OCI-M1 (cell line): ENCODE measurements around the gene MMGT1.

Experiments
- DNase-seq: peaks from one replicate; lab custom pipeline; 2025; lab: John Stamatoyannopoulos, UW

The MMGT1 gene

GRCh38 chrX:135973548-135974278, at the start of gene MMGT1:
TSS of gene MMGT1 (minus strand) at chrX:135973988. CDS start at chrX:135973675, 313 bp downstream.
- peak; percentile 89 for DNase-seq

GRCh38 chrX:136021903-136022302, 48.1 kb upstream of the MMGT1 start:
- DNase-seq: no peak

- no peak for DNase-seq
These were observed 47.4 kb upstream of the MMGT1 start for GRCh38 chrX:136021160-136021559.

- no peak for DNase-seq
These were observed 45.4 kb upstream of the MMGT1 start for GRCh38 chrX:136019226-136019625.

GRCh38 chrX:136016881-136017280, 43.1 kb upstream of the MMGT1 start:
- DNase-seq: no peak

GRCh38 chrX:136015016-136015415, 41.2 kb upstream of the MMGT1 start:
- no peak for DNase-seq

GRCh38 chrX:135988245-135988644, 14.5 kb upstream of the MMGT1 start:
- no peak for DNase-seq

GRCh38 chrX:135985973-135986310, 12.2 kb upstream of the MMGT1 start:
- DNase-seq: no peak

GRCh38 chrX:135985157-135985972, 11.6 kb upstream of the MMGT1 start, which contains the start of gene SLC9A6:
TSS of gene SLC9A6 (plus strand) at chrX:135985435. CDS start at chrX:135985659, 224 bp downstream.
- DNase-seq: peak; percentile 84

GRCh38 chrX:135984791-135985156, 11.0 kb upstream of the MMGT1 start:
- DNase-seq: no peak

GRCh38 chrX:135984256-135984655, 10.5 kb upstream of the MMGT1 start:
- no peak for DNase-seq

- DNase-seq: no peak
These were observed 9.1 kb upstream of the MMGT1 start for GRCh38 chrX:135982860-135983259.

- DNase-seq: peak; percentile 33
These were observed 7.9 kb upstream of the MMGT1 start for GRCh38 chrX:135981668-135982067.

- no peak for DNase-seq
These were observed 7.2 kb upstream of the MMGT1 start for GRCh38 chrX:135981010-135981409.

GRCh38 chrX:135977611-135978010, 3.8 kb upstream of the MMGT1 start:
- DNase-seq: no peak

- DNase-seq: no peak
These were observed 1.6 kb upstream of the MMGT1 start for GRCh38 chrX:135975421-135975820.

GRCh38 chrX:135974279-135974856, 580 bp upstream of the MMGT1 start:
- peak; percentile 55 for DNase-seq

GRCh38 chrX:135973025-135973547, 702 bp downstream of the MMGT1 start:
- DNase-seq: peak; percentile 53

GRCh38 chrX:135951291-135951690, 22.5 kb downstream of the MMGT1 start:
- DNase-seq: no peak

- peak; percentile 3 for DNase-seq
These were observed 29.3 kb downstream of the MMGT1 start for GRCh38 chrX:135944486-135944885.

GRCh38 chrX:135931644-135932487, 41.9 kb downstream of the MMGT1 start:
- DNase-seq: peak; percentile 64

- DNase-seq: no peak
These were observed 45.9 kb downstream of the MMGT1 start for GRCh38 chrX:135927897-135928296.
